ENCODE data around the gene NECTIN1. TPM values are rescaled to one million over a fixed set of nuclear protein-coding genes. Genes with fewer than 3 reads are reported as not detected.
A peak's percentile ranks its signal among the peaks of the same experiment; 100 is the strongest.
"Not testable (repeated sequence)": the region's sequence is repeated elsewhere in the genome, so short reads cannot be mapped to it uniquely, and the experiment has no call there.

NECTIN1 gene
- total RNA-seq, 1 donor from 2014 or later, result 10.4 TPM

GRCh38 chr11:119614222-119615002 is 114.6 kb downstream of the NECTIN1 start:
- DNase-seq (ENCODE audit: low spot score), result peak; percentile 60
- intact Hi-C loops (cut with DNase I), result no loop called here

GRCh38 chr11:119612814-119613213 is 116.2 kb downstream of the NECTIN1 start:
- intact Hi-C loops (cut with DNase I), result no loop called here
- DNase-seq (ENCODE audit: low spot score), result no peak

GRCh38 chr11:119610836-119611426 is 118.1 kb downstream of the NECTIN1 start:
- no peak for DNase-seq (ENCODE audit: low spot score)
- intact Hi-C loops (cut with DNase I), result no loop called here

GRCh38 chr11:119608781-119609180 is 120.2 kb downstream of the NECTIN1 start:
- intact Hi-C loops (cut with DNase I), result no loop called here
- no peak for DNase-seq (ENCODE audit: low spot score)

- intact Hi-C loops (cut with DNase I), result no loop called here
- no peak for DNase-seq (ENCODE audit: low spot score)
These were observed 120.8 kb downstream of the NECTIN1 start for GRCh38 chr11:119608201-119608600.

- DNase-seq (ENCODE audit: low spot score), result no peak
- intact Hi-C loops (cut with DNase I), result no loop called here
These were observed 121.3 kb downstream of the NECTIN1 start for GRCh38 chr11:119607726-119608125.

- intact Hi-C loops (cut with DNase I), result no loop called here
- DNase-seq (ENCODE audit: low spot score), result no peak
These were observed 123.8 kb downstream of the NECTIN1 start for GRCh38 chr11:119605137-119605665.

- intact Hi-C loops (cut with DNase I), result no loop called here
- no peak for DNase-seq (ENCODE audit: low spot score)
These were observed 126.1 kb downstream of the NECTIN1 start for GRCh38 chr11:119602745-119603373.

- DNase-seq (ENCODE audit: low spot score), result no peak
- intact Hi-C loops (cut with DNase I), result no loop called here
These were observed 129.0 kb downstream of the NECTIN1 start for GRCh38 chr11:119599864-119600541.

- intact Hi-C loops (cut with DNase I), result not testable (repeated sequence)
These were observed 133.1 kb downstream of the NECTIN1 start for GRCh38 chr11:119595941-119596340.

GRCh38 chr11:119594639-119595249 is 134.3 kb downstream of the NECTIN1 start:
- no peak for DNase-seq (ENCODE audit: low spot score)
- intact Hi-C loops (cut with DNase I), result no loop called here

More at GRCh38 chr11:119595941-119596340, 133.1 kb downstream of the NECTIN1 start:
- DNase-seq (ENCODE audit: low spot score), result not testable (repeated sequence)

GRCh38 chr11:119593346-119593745 is 135.7 kb downstream of the NECTIN1 start:
- intact Hi-C loops (cut with DNase I), result no loop called here
- DNase-seq (ENCODE audit: low spot score), result no peak

- intact Hi-C loops (cut with DNase I), result no loop called here
- DNase-seq (ENCODE audit: low spot score), result no peak
These were observed 136.4 kb downstream of the NECTIN1 start for GRCh38 chr11:119592642-119593041.

- intact Hi-C loops (cut with DNase I), result no loop called here
- no peak for DNase-seq (ENCODE audit: low spot score)
These were observed 137.1 kb downstream of the NECTIN1 start for GRCh38 chr11:119591836-119592310.

GRCh38 chr11:119590651-119591351 is 138.2 kb downstream of the NECTIN1 start:
- DNase-seq (ENCODE audit: low spot score), result no peak
- intact Hi-C loops (cut with DNase I), result no loop called here

GRCh38 chr11:119589001-119589400 is 140.0 kb downstream of the NECTIN1 start:
- intact Hi-C loops (cut with DNase I), result no loop called here
- no peak for DNase-seq (ENCODE audit: low spot score)

Data from cardiac septum (tissue), 1 donor.